ENCODE results near the gene C1QTNF6.

Gene C1QTNF6

GRCh38 chr22:37178350-37179125 lies 9.5 kb downstream of the C1QTNF6 start:
- Histone ChIP-seq H3K9me3 (ENCODE audit: control insufficient read depth, insufficient read depth, low read depth, low read length) (no peaks in the 10 kb centered on the region), H3K27ac (ENCODE audit: extremely low read depth, low read depth, low read length) (no peak overlapping the region), H3K36me3 (ENCODE audit: control insufficient read depth in 2 of 2, insufficient read depth in 1 of 2, low read length in 2 of 2) (no peaks in the 10 kb centered on the region), H3K4me3 (ENCODE audit: low read depth, low read length) (no peak overlapping the region), H3K4me1 (ENCODE audit: control insufficient read depth, insufficient read depth, low read length) (no peaks in the 10 kb centered on the region; the same call in 1 of the 2 replicates)
- ChIA-PET CTCF (interaction anchor here (0.6 to 2.4 kb wide), 7 partner anchors 12 to 402 kb away, joined by 3 to 14 read pairs (median 4); partner anchors contain the start of gene IFT27), POLR2A (no interaction called here)
- TF ChIP-seq ZNF558 (tag by site-specific recombination; IDR thresholded peaks at IDR 0.05): no peak
- TF ChIP-seq, protein P1, sequence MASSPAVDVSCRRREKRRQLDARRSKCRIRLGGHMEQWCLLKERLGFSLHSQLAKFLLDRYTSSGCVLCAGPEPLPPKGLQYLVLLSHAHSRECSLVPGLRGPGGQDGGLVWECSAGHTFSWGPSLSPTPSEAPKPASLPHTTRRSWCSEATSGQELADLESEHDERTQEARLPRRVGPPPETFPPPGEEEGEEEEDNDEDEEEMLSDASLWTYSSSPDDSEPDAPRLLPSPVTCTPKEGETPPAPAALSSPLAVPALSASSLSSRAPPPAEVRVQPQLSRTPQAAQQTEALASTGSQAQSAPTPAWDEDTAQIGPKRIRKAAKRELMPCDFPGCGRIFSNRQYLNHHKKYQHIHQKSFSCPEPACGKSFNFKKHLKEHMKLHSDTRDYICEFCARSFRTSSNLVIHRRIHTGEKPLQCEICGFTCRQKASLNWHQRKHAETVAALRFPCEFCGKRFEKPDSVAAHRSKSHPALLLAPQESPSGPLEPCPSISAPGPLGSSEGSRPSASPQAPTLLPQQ (tag by site-specific recombination; IDR thresholded peaks at IDR 0.05): no peak
- no peak for TF ChIP-seq ZNF48 (tag by site-specific recombination; IDR thresholded peaks at IDR 0.05)
- no peak for TF ChIP-seq ZFHX2 (tag by site-specific recombination; conservative IDR thresholded peaks at IDR 0.05)
- TF ChIP-seq ZNF623 (tag by site-specific recombination; IDR thresholded peaks at IDR 0.05): no peak
- TF ChIP-seq, protein P2, sequence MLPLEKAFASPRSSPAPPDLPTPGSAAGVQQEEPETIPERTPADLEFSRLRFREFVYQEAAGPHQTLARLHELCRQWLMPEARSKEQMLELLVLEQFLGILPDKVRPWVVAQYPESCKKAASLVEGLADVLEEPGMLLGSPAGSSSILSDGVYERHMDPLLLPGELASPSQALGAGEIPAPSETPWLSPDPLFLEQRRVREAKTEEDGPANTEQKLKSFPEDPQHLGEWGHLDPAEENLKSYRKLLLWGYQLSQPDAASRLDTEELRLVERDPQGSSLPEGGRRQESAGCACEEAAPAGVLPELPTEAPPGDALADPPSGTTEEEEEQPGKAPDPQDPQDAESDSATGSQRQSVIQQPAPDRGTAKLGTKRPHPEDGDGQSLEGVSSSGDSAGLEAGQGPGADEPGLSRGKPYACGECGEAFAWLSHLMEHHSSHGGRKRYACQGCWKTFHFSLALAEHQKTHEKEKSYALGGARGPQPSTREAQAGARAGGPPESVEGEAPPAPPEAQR (tag by site-specific recombination; IDR thresholded peaks at IDR 0.05): no peak
- TF ChIP-seq ZNF560 (tag by site-specific recombination; IDR thresholded peaks at IDR 0.05; ENCODE audit: borderline replicate concordance): no peak
- no peak for TF ChIP-seq ZBTB1 (tag by site-specific recombination; IDR thresholded peaks at IDR 0.05)
- TF ChIP-seq ZBTB8A (tag by site-specific recombination; IDR thresholded peaks at IDR 0.05): no peak
- no peak for TF ChIP-seq ZNF701 (tag by site-specific recombination; IDR thresholded peaks at IDR 0.05)
- TF ChIP-seq SALL2 (tag by site-specific recombination; IDR thresholded peaks at IDR 0.05; ENCODE audit: borderline replicate concordance): no peak
- TF ChIP-seq, protein P3, sequence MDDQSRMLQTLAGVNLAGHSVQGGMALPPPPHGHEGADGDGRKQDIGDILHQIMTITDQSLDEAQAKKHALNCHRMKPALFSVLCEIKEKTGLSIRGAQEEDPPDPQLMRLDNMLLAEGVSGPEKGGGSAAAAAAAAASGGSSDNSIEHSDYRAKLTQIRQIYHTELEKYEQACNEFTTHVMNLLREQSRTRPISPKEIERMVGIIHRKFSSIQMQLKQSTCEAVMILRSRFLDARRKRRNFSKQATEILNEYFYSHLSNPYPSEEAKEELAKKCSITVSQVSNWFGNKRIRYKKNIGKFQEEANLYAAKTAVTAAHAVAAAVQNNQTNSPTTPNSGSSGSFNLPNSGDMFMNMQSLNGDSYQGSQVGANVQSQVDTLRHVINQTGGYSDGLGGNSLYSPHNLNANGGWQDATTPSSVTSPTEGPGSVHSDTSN (CRISPR knock-in tag; IDR thresholded peaks at IDR 0.05): no peak
- no peak for TF ChIP-seq ZFP37 (tag by site-specific recombination; IDR thresholded peaks at IDR 0.05)
- no peak for TF ChIP-seq ZNF830 (tag by site-specific recombination; IDR thresholded peaks at IDR 0.05; ENCODE audit: low read depth)
- TF ChIP-seq ZNF350 (tag by site-specific recombination; IDR thresholded peaks at IDR 0.05): no peak
- TF ChIP-seq ZNF621 (tag by site-specific recombination; IDR thresholded peaks at IDR 0.05): no peak
- TF ChIP-seq ZNF362 (tag by site-specific recombination; IDR thresholded peaks at IDR 0.05): no peak
- no peak for TF ChIP-seq KLF9 (tag by site-specific recombination; IDR thresholded peaks at IDR 0.05; ENCODE audit: low read depth)
- TF ChIP-seq, protein P4, sequence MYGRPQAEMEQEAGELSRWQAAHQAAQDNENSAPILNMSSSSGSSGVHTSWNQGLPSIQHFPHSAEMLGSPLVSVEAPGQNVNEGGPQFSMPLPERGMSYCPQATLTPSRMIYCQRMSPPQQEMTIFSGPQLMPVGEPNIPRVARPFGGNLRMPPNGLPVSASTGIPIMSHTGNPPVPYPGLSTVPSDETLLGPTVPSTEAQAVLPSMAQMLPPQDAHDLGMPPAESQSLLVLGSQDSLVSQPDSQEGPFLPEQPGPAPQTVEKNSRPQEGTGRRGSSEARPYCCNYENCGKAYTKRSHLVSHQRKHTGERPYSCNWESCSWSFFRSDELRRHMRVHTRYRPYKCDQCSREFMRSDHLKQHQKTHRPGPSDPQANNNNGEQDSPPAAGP (tag by site-specific recombination; IDR thresholded peaks at IDR 0.05): no peak
